Suprapubic skin (tissue), 4 donors: Measurements from ENCODE around the gene COPS3.

Experiments
- CTCF ChIP-seq, 2 donors: fragments of 200-600 bp in 1 of 2; fragments of 450-650 bp in 1 of 2; sonication (generic) in 1 of 2; IDR thresholded peaks; one replicate each; pipeline ENCODE4 v1.5.1; 2016 to 2019; ENCODE audit warnings: antibody characterized with exemption in 2 of 2, mild to moderate bottlenecking in 1 of 2, moderate library complexity in 1 of 2
- EP300 ChIP-seq: sonication (generic); formaldehyde crosslinking; IDR thresholded peaks from one replicate; pipeline ENCODE4 v1.6.1; 2017; ENCODE audit warnings: antibody characterized with exemption
- POLR2A ChIP-seq, 2 donors: fragments of 450-650 bp; IDR thresholded peaks; one replicate each; pipeline ENCODE4 v1.6.1; 2017; ENCODE audit warnings: antibody characterized with exemption in 2 of 2, mild to moderate bottlenecking in 2 of 2, moderate library complexity in 2 of 2
- POLR2AphosphoS5 ChIP-seq, 3 donors: sonication (generic); formaldehyde crosslinking; IDR thresholded peaks; one replicate each; pipeline ENCODE4 v1.6.1; 2017; ENCODE audit warnings: antibody characterized with exemption in 3 of 3

DNA sequence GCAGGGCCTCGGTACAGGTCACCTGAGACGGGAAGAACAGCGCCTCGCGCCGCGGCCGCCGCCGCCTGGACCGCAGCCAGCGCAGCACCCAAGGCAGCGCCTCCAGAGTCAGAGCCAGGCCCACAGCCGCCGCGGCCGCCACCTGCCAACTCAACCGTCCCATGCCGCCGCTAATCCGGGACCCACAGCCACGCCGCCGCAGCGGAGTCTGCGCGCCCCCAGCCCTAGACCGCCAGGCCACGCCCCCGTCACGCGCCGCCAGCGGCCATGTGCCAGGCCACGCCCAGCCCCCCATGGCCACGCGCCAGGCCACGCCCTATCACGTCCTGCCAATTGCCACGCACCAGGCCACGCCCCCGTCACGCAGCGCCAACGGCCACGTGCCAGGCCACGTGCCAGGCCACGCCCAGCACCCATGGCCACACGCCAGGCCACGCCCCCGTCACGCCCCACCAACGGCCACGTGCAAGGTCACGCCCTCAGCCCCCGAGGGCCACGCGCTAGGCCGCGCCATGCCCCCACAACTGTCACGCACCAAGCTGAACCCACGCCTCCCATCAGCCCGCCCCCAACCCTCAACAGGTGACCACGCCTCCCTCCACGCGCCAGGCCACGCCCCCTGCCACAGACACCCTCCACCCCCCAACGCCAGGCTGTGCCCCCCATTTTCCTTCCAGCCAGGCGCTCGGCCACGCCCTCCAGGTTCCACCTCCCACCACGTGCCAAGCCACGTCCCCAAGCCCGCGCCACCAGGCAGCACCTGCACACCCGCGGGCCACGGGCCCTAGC, 74.7 kb downstream of the COPS3 start, which contains the start of gene PLD6:
- TF ChIP-seq POLR2AphosphoS5 (IDR thresholded peaks at IDR 0.05): peak; percentile 16 to 97 (median 60)
- no peak for TF ChIP-seq POLR2A (IDR thresholded peaks at IDR 0.05)
- TF ChIP-seq CTCF (IDR thresholded peaks at IDR 0.05): no peak
- peak; percentile 40 for TF ChIP-seq EP300
